HCT116 (cell line): ENCODE data around the gene CPT2. TPM values are rescaled to one million over a fixed set of nuclear protein-coding genes. Genes with fewer than 3 reads are reported as not detected.

ENCODE experiments used
- ATAC-seq: fragments of 200-7000 bp; cut with Tn5 transposase; 2 replicates; pipeline ENCODE4 v1.9.1; 2020; ENCODE audit warnings: mild to moderate bottlenecking, moderate library complexity
- BruUV-seq: library from RNA; stranded (reverse); fragments of 400-500 nt; replicated peaks from 2 replicates; lab custom pipeline; 2021; lab: Mats Ljungman, UMichigan
- CTCF ChIA-PET: fragments of 300-600 bp; sonication (Branson Sonifier 250); formaldehyde crosslinking; loops from one replicate; lab custom pipeline; 2021; ENCODE audit warnings: antibody characterized with exemption; lab: Charles Lee
- POLR2A ChIA-PET: fragments of 300-600, 350-600 bp; sonication (Branson Sonifier 250); formaldehyde crosslinking; loops from one replicate; lab custom pipeline; 2021; ENCODE audit warnings: antibody characterized with exemption; lab: Charles Lee
- RAD21 ChIA-PET, 2 experiments: fragments of 300-600 bp; sonication (Branson Sonifier 250); formaldehyde crosslinking; loops; one replicate each; lab custom pipeline; 2023; ENCODE audit warnings: low total read pairs in 2 of 2; ENCODE audit not compliant: uncharacterized antibody in 2 of 2, unreplicated experiment in 2 of 2, low non-redundant PET in 1 of 2; lab: Charles Lee
- DNase-seq: peaks from one replicate; pipeline ENCODE4 v3.0.0-alpha.2; 2010; ENCODE audit warnings: low read depth, low spot score
- H2AFZ ChIP-seq: fragments of 200-600 bp; shearing (Covaris generic), sonication (generic); 2 replicates; pipeline ENCODE4 v1.6.1; 2017; ENCODE audit warnings: low read depth, mixed run types, mixed read lengths, antibody characterized with exemption, low read length; ENCODE audit not compliant: poor library complexity, severe bottlenecking
- H3K27ac ChIP-seq: 2 replicates; pipeline ENCODE4 v1.5.1; 2012; ENCODE audit warnings: low read depth, low read length
- H3K27me3 ChIP-seq: fragments of 200-600 bp; sonication (generic); 2 replicates; pipeline ENCODE4 v1.6.1; 2016; ENCODE audit warnings: mixed run types, low read length, mixed read lengths; ENCODE audit not compliant: insufficient read depth
- H3K36me3 ChIP-seq, 2 experiments: fragments of 200-500 bp in 1 of 2; fragments of 200-600 bp in 1 of 2; sonication (Bioruptor generic) in 1 of 2; sonication (generic) in 1 of 2; 2 replicates each; pipeline versions ENCODE4 v1.5.1 to v1.6.1; 2014 to 2016; ENCODE audit warnings: low read length in 2 of 2, inconsistent platforms in 1 of 2, mixed read lengths in 1 of 2, mixed run types in 1 of 2; ENCODE audit not compliant: insufficient read depth in 2 of 2, control insufficient read depth in 1 of 2
- H3K4me1 ChIP-seq, 2 experiments: fragments of 200-600 bp in 1 of 2; sonication (generic) in 1 of 2; 2 replicates each; pipeline versions ENCODE4 v1.5.1 to v1.6.1; 2012 to 2017; ENCODE audit warnings: low read length in 2 of 2, inconsistent platforms in 1 of 2, mild to moderate bottlenecking in 1 of 2, mixed read lengths in 1 of 2, mixed run types in 1 of 2, moderate library complexity in 1 of 2; ENCODE audit not compliant: insufficient read depth in 2 of 2, control insufficient read depth in 1 of 2
- H3K4me2 ChIP-seq: fragments of 200-600 bp; sonication (generic); 2 replicates; pipeline ENCODE4 v1.6.1; 2017; ENCODE audit warnings: mixed run types, low read length, mixed read lengths
- H3K4me3 ChIP-seq, 2 experiments: fragments of 200-600 bp in 1 of 2; sonication (generic) in 1 of 2; replicated peaks in 1 of 2; 2 replicates each; pipeline ENCODE4 v1.5.1; 2011 to 2016; ENCODE audit warnings: low read length in 2 of 2, control low read depth in 1 of 2, low read depth in 1 of 2, mild to moderate bottlenecking in 1 of 2, mixed read lengths in 1 of 2, mixed run types in 1 of 2
- H3K79me2 ChIP-seq: fragments of 200-600 bp; sonication (generic); 2 replicates; pipeline ENCODE4 v1.6.1; 2017; ENCODE audit warnings: mild to moderate bottlenecking, mixed run types, low read length, moderate library complexity, mixed read lengths; ENCODE audit not compliant: insufficient read depth
- H3K9ac ChIP-seq: fragments of 200-600 bp; sonication (generic); 2 replicates; pipeline ENCODE4 v1.6.1; 2016; ENCODE audit warnings: low read length, mixed read lengths
- H3K9me2 ChIP-seq: fragments of 200-600 bp; sonication (generic), shearing (Covaris generic); 2 replicates; pipeline ENCODE4 v1.6.1; 2017; ENCODE audit warnings: mixed run types, mild to moderate bottlenecking, moderate library complexity; ENCODE audit not compliant: insufficient read depth
- H3K9me3 ChIP-seq, 2 experiments: fragments of 200-500 bp in 1 of 2; fragments of 200-600 bp in 1 of 2; sonication (Bioruptor generic) in 1 of 2; sonication (generic) in 1 of 2; 2 replicates each; pipeline ENCODE4 v1.6.1; 2014 to 2017; ENCODE audit warnings: low read length in 2 of 2, mixed read lengths in 2 of 2, inconsistent platforms in 1 of 2, low read depth in 1 of 2, mild to moderate bottlenecking in 1 of 2, mixed run types in 1 of 2, moderate library complexity in 1 of 2; ENCODE audit not compliant: control insufficient read depth in 1 of 2, insufficient read depth in 1 of 2
- H4K20me1 ChIP-seq: fragments of 200-600 bp; sonication (generic), shearing (Covaris generic); 2 replicates; pipeline ENCODE4 v1.6.1; 2017; ENCODE audit warnings: mixed run types, mild to moderate bottlenecking, moderate library complexity; ENCODE audit not compliant: insufficient read depth
- CBX3 ChIP-seq: IDR thresholded peaks from 2 replicates; pipeline ENCODE4 v1.6.1; 2012; ENCODE audit warnings: low read depth
- CEBPB ChIP-seq: IDR thresholded peaks from 2 replicates; pipeline ENCODE4 v1.6.1; 2012; ENCODE audit warnings: low read depth
- CTCF ChIP-seq, 3 experiments: fragments of 200-600 bp in 1 of 3; sonication (generic) in 1 of 3; IDR thresholded peaks in 2 of 3; conservative IDR thresholded peaks in 1 of 3; 2 replicates each; pipeline ENCODE4 v1.5.1; 2012 to 2017; ENCODE audit warnings: low read depth in 2 of 3, low read length in 2 of 3, antibody characterized with exemption in 1 of 3, borderline replicate concordance in 1 of 3, control low read depth in 1 of 3, mild to moderate bottlenecking in 1 of 3, mixed read lengths in 1 of 3, mixed run types in 1 of 3, moderate library complexity in 1 of 3; ENCODE audit not compliant: insufficient read depth in 1 of 3
- EGR1 ChIP-seq: IDR thresholded peaks from 2 replicates; pipeline ENCODE4 v1.6.1; 2012; ENCODE audit warnings: low read depth
- ELF1 ChIP-seq: IDR thresholded peaks from 2 replicates; pipeline ENCODE4 v1.6.1; 2012; ENCODE audit warnings: low read depth, borderline replicate concordance
- EZH2 ChIP-seq: fragments of 200-600 bp; sonication (generic); IDR thresholded peaks from 2 replicates; pipeline ENCODE4 v1.6.1; 2017; ENCODE audit warnings: antibody characterized with exemption, mixed run types
- JUND ChIP-seq: IDR thresholded peaks from 2 replicates; pipeline ENCODE4 v1.6.1; 2012
- MAX ChIP-seq: IDR thresholded peaks from 2 replicates; pipeline ENCODE4 v1.6.1; 2012
- POLR2AphosphoS5 ChIP-seq: IDR thresholded peaks from 2 replicates; pipeline ENCODE4 v1.6.1; 2011; ENCODE audit warnings: mild to moderate bottlenecking, low read depth, low read length, moderate library complexity
- RAD21 ChIP-seq: IDR thresholded peaks from 2 replicates; pipeline ENCODE4 v1.6.1; 2012; ENCODE audit warnings: low read depth, mild to moderate bottlenecking
- SIN3A ChIP-seq: IDR thresholded peaks from 2 replicates; pipeline ENCODE4 v1.6.1; 2012; ENCODE audit warnings: low read depth
- SP1 ChIP-seq: IDR thresholded peaks from 2 replicates; pipeline ENCODE4 v1.6.1; 2012; ENCODE audit warnings: low read depth
- TCF7L2 ChIP-seq: IDR thresholded peaks from 2 replicates; pipeline ENCODE4 v1.7.0; 2011; ENCODE audit warnings: borderline replicate concordance, inconsistent platforms; ENCODE audit not compliant: insufficient read depth, insufficient read length; ENCODE audit errors: extremely low read depth
- ZFX ChIP-seq: fragments of 450-650 bp; IDR thresholded peaks from 2 replicates; pipeline ENCODE4 v1.6.1; 2017
- ZNF274 ChIP-seq: fragments of 200-500 bp; sonication (Bioruptor generic); IDR thresholded peaks from 2 replicates; pipeline ENCODE4 v1.6.1; 2014; ENCODE audit warnings: mild to moderate bottlenecking, low read depth, low read length, inconsistent platforms
- intact Hi-C: fragments of 100-400 bp; cut with micrococcal nuclease; formaldehyde crosslinking; loops from 2 replicates; pipeline ENCODE4 v1.10.0; 2022
- total RNA-seq: library from RNA; stranded (reverse); gene quantifications from one replicate; pipeline ENCODE4 v1.2.1, GENCODE V29; 2021; ENCODE audit not compliant: unreplicated experiment

Gene CPT2
- total RNA-seq, 1 experiment from 2014 or later = 18.1 TPM

GRCh38 chr1:53255031-53255430 is 58.4 kb downstream of the CPT2 start:
- no peak for DNase-seq
- Histone ChIP-seq H3K9ac (no peak overlapping the region), H4K20me1 (no peaks in the 10 kb centered on the region), H3K36me3 (peaks cover 36 to 60% of the 10 kb centered on the region in 2 experiments), H3K4me1 (no peaks in the 10 kb centered on the region), H3K4me2 (no peak overlapping the region), H2AFZ (no peak overlapping the region), H3K79me2 (no peaks in the 10 kb centered on the region), H3K4me3 (no peak overlapping the region), H3K9me2 (no peaks in the 10 kb centered on the region)
- CTCF ChIA-PET = no interaction called here
- ATAC-seq = peak; percentile 63; the same call in 1 of the 2 replicates
- intact Hi-C loops = no loop called here
- no TSS peak for BruUV-seq
- no peak for TF ChIP-seq SP1
- TF ChIP-seq CTCF (IDR thresholded peaks at IDR 0.05 in 2 of 3, conservative IDR thresholded peaks at IDR 0.05 in 1 of 3; ENCODE audit: borderline replicate concordance in 1 of 3, insufficient read depth in 1 of 3, low read depth in 2 of 3, low read length in 2 of 3) = peak in 2 of 3 experiments; percentile 12 to 41; a peak in 1 of 6 replicates
- TF ChIP-seq, all 23 proteins: peak for 1
- no peaks in the 10 kb centered on the region for H3K9me3 ChIP-seq
- RAD21 ChIA-PET = no interaction called here
- H3K27ac ChIP-seq = no peak overlapping the region
- H3K27me3 ChIP-seq = no peaks in the 10 kb centered on the region
- POLR2A ChIA-PET = no interaction called here

GRCh38 chr1:53256511-53257453 is 60.2 kb downstream of the CPT2 start:
- no peak for DNase-seq
- BruUV-seq = no TSS peak
- Histone ChIP-seq H2AFZ (no peak overlapping the region), H3K4me1 (no peaks in the 10 kb centered on the region), H3K27ac (no peak overlapping the region), H3K36me3 (peaks cover 36 to 65% of the 10 kb centered on the region in 2 experiments; a peak in 3 of 4 replicates), H3K79me2 (no peaks in the 10 kb centered on the region), H3K4me2 (no peak overlapping the region), H3K9me3 (no peaks in the 10 kb centered on the region), H3K9ac (no peak overlapping the region), H3K27me3 (no peaks in the 10 kb centered on the region), H3K4me3 (no peak overlapping the region), H4K20me1 (no peaks in the 10 kb centered on the region), H3K9me2 (no peaks in the 10 kb centered on the region)
- CTCF ChIA-PET = no interaction called here
- RAD21 ChIA-PET = no interaction called here
- intact Hi-C loops = no loop called here
- ATAC-seq = no peak
- POLR2A ChIA-PET = no interaction called here
- TF ChIP-seq CEBPB (no peak), POLR2AphosphoS5 (no peak), EGR1 (no peak), SIN3A (no peak), CTCF (IDR thresholded peaks at IDR 0.05 in 2 of 3, conservative IDR thresholded peaks at IDR 0.05 in 1 of 3; ENCODE audit: borderline replicate concordance in 1 of 3, insufficient read depth in 1 of 3, low read depth in 2 of 3, low read length in 2 of 3) (no peak), TCF7L2 (no peak), MAX (no peak), RAD21 (no peak), CBX3 (no peak), ELF1 (no peak), ZFX (no peak), JUND (no peak), ZNF274 (no peak), EZH2 (no peak)
